Ovary (tissue), 3 donors: Measurements from ENCODE around the gene MLNR.

Source experiments
- EP300 ChIP-seq: sonication (generic); formaldehyde crosslinking; IDR thresholded peaks from one replicate; pipeline ENCODE4 v1.6.1; 2017; ENCODE audit warnings: antibody characterized with exemption
- POLR2A ChIP-seq: fragments of 450-650 bp; IDR thresholded peaks from one replicate; pipeline ENCODE4 v1.6.1; 2017; ENCODE audit warnings: antibody characterized with exemption, mild to moderate bottlenecking, moderate library complexity
- TF ChIP-seq, protein P1 (sequence below), 3 donors: fragments of 450-650 bp in 2 of 3; fragments of 200-600 bp in 1 of 3; IDR thresholded peaks; one replicate each; pipeline versions ENCODE4 v1.5.1 to v1.8.0; 2016 to 2022; ENCODE audit warnings: antibody characterized with exemption in 3 of 3, mild to moderate bottlenecking in 1 of 3
- donor health status: DM: no; HTN: no; CAD: no.

- TF ChIP-seq EP300 = no peak
- TF ChIP-seq, protein P1, sequence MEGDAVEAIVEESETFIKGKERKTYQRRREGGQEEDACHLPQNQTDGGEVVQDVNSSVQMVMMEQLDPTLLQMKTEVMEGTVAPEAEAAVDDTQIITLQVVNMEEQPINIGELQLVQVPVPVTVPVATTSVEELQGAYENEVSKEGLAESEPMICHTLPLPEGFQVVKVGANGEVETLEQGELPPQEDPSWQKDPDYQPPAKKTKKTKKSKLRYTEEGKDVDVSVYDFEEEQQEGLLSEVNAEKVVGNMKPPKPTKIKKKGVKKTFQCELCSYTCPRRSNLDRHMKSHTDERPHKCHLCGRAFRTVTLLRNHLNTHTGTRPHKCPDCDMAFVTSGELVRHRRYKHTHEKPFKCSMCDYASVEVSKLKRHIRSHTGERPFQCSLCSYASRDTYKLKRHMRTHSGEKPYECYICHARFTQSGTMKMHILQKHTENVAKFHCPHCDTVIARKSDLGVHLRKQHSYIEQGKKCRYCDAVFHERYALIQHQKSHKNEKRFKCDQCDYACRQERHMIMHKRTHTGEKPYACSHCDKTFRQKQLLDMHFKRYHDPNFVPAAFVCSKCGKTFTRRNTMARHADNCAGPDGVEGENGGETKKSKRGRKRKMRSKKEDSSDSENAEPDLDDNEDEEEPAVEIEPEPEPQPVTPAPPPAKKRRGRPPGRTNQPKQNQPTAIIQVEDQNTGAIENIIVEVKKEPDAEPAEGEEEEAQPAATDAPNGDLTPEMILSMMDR (IDR thresholded peaks at IDR 0.05) = no peak
- TF ChIP-seq POLR2A = no peak
Measured at GRCh38 chr13:49245101-49245500, 25.0 kb downstream of the MLNR start.
